CD14-positive monocyte (primary cell): ENCODE data around the gene KLHL36. TPM values are rescaled to one million over a fixed set of nuclear protein-coding genes. Genes with fewer than 3 reads are reported as not detected.
"Not testable (repeated sequence)": the region's sequence is repeated elsewhere in the genome, so short reads cannot be mapped to it uniquely, and the experiment has no call there.

Source experiments
- DNase-seq, 3 donors: peaks; one replicate each; pipeline ENCODE4 v3.0.0-alpha.2; 2011 to 2022
- H2AFZ ChIP-seq: 2 replicates; pipeline ENCODE4 v1.6.0; 2012; ENCODE audit warnings: mild to moderate bottlenecking, low read depth, low read length, inconsistent platforms; ENCODE audit not compliant: insufficient read depth, poor library complexity, severe bottlenecking
- H3K27ac ChIP-seq, 2 donors: 1 replicate in 1 of 2; 2 replicates in 1 of 2; pipeline ENCODE4 v1.5.1; 2012 to 2013; ENCODE audit warnings: low read length in 2 of 2, control low read depth in 1 of 2, inconsistent platforms in 1 of 2, low read depth in 1 of 2, mild to moderate bottlenecking in 1 of 2
- H3K27me3 ChIP-seq, 2 donors: one replicate each; pipeline versions ENCODE4 v1.6.0 to v1.6.1; 2011 to 2013; ENCODE audit warnings: low read length in 2 of 2; ENCODE audit not compliant: control insufficient read depth in 2 of 2, insufficient read depth in 2 of 2
- H3K36me3 ChIP-seq, 2 donors: replicated peaks in 1 of 2; 1 replicate in 1 of 2; 2 replicates in 1 of 2; pipeline versions ENCODE4 v1.5.1 to v1.6.1; 2012 to 2013; ENCODE audit warnings: low read length in 2 of 2, control low read depth in 1 of 2, inconsistent platforms in 1 of 2, mild to moderate bottlenecking in 1 of 2; ENCODE audit not compliant: insufficient read depth in 2 of 2, control insufficient read depth in 1 of 2
- H3K4me1 ChIP-seq, 2 donors: 1 replicate in 1 of 2; 2 replicates in 1 of 2; pipeline versions ENCODE4 v1.5.1 to v1.6.1; 2012 to 2013; ENCODE audit warnings: low read length in 2 of 2, control low read depth in 1 of 2, inconsistent platforms in 1 of 2, mild to moderate bottlenecking in 1 of 2, moderate library complexity in 1 of 2; ENCODE audit not compliant: insufficient read depth in 2 of 2, control insufficient read depth in 1 of 2
- H3K4me2 ChIP-seq: replicated peaks from 2 replicates; pipeline ENCODE3; 2012; ENCODE audit warnings: low read length, moderate library complexity, mild to moderate bottlenecking; ENCODE audit not compliant: poor library complexity, severe bottlenecking; ENCODE audit errors: extremely low read depth
- H3K4me3 ChIP-seq, 3 experiments: fragments of 200-600 bp in 1 of 3; sonication (generic) in 1 of 3; replicated peaks in 1 of 3; 1 replicate in 2 of 3; 2 replicates in 1 of 3; pipeline ENCODE4 v1.5.1; 2011 to 2013; ENCODE audit warnings: low read length in 3 of 3, mild to moderate bottlenecking in 3 of 3, control low read depth in 2 of 3, low read depth in 2 of 3, inconsistent platforms in 1 of 3, moderate library complexity in 1 of 3
- H3K79me2 ChIP-seq: 2 replicates; pipeline ENCODE4 v1.6.0; 2012; ENCODE audit warnings: mild to moderate bottlenecking, control low read depth, inconsistent platforms, low read length, moderate library complexity; ENCODE audit not compliant: insufficient read depth
- H3K9ac ChIP-seq: 2 replicates; pipeline ENCODE4 v1.6.0; 2017; ENCODE audit warnings: low read length, mild to moderate bottlenecking; ENCODE audit not compliant: insufficient read depth, poor library complexity, severe bottlenecking
- H3K9me3 ChIP-seq, 2 donors: replicated peaks in 1 of 2; 1 replicate in 1 of 2; 2 replicates in 1 of 2; pipeline versions ENCODE4 v1.5.1 to v1.6.1; 2012 to 2013; ENCODE audit warnings: low read length in 2 of 2, control low read depth in 1 of 2; ENCODE audit not compliant: control insufficient read depth in 1 of 2, insufficient read depth in 1 of 2
- H4K20me1 ChIP-seq: 2 replicates; pipeline ENCODE4 v1.6.0; 2012; ENCODE audit warnings: mild to moderate bottlenecking, low read length, control low read depth, moderate library complexity; ENCODE audit not compliant: insufficient read depth
- H3K27ac Mint-ChIP-seq, 7 donors: one replicate each; pipeline ENCODE4 v1.8.0; 2020; ENCODE audit warnings: mild to moderate bottlenecking in 7 of 7, mixed read lengths in 7 of 7, moderate library complexity in 6 of 7, inconsistent platforms in 2 of 7
- H3K27me3 Mint-ChIP-seq, 3 donors: one replicate each; pipeline ENCODE4 v1.8.0; 2021 to 2022; ENCODE audit warnings: low read depth in 3 of 3, mild to moderate bottlenecking in 3 of 3, mixed read lengths in 3 of 3, moderate library complexity in 3 of 3, inconsistent platforms in 1 of 3
- H3K36me3 Mint-ChIP-seq, 2 donors: one replicate each; pipeline ENCODE4 v1.8.0; 2020; ENCODE audit warnings: mixed read lengths in 2 of 2, inconsistent platforms in 1 of 2, mild to moderate bottlenecking in 1 of 2
- H3K4me1 Mint-ChIP-seq: one replicate; pipeline ENCODE4 v1.8.0; 2020; ENCODE audit warnings: mild to moderate bottlenecking, mixed read lengths
- H3K4me3 Mint-ChIP-seq, 2 donors: one replicate each; pipeline ENCODE4 v1.8.0; 2020; ENCODE audit warnings: mild to moderate bottlenecking in 2 of 2, mixed read lengths in 2 of 2, moderate library complexity in 1 of 2
- H3K9me3 Mint-ChIP-seq, 7 donors: one replicate each; pipeline ENCODE4 v1.8.0; 2020 to 2022; ENCODE audit warnings: mixed read lengths in 7 of 7, mild to moderate bottlenecking in 6 of 7, moderate library complexity in 6 of 7, inconsistent platforms in 2 of 7
- WGBS: methylation state at CpG from one replicate; pipeline ENCODE4 v1.1.5; 2013; ENCODE audit warnings: missing lambda C conversion rate; ENCODE audit not compliant: insufficient coverage; 5-methylcytosine and 5-hydroxymethylcytosine counted together
- intact Hi-C, 2 donors: fragments of 100-400 bp; cut with micrococcal nuclease; formaldehyde crosslinking; loops; one replicate each; pipeline versions ENCODE4 v1.15.0 to v1.15.1; 2023
- polyA plus RNA-seq, 3 donors: library from polyadenylated mRNA; depleted of rRNA in 1 of 3; unstranded in 2 of 3; stranded (reverse) in 1 of 3; fragments of 300-500 nt in 2 of 3; fragments of >200 nt in 1 of 3; fragmentation: Illumina TruSeq in 2 of 3; gene quantifications; 1 replicate in 2 of 3; 2 replicates in 1 of 3; pipeline ENCODE4 v1.2.3, GENCODE V29; 2012 to 2021
- TF ChIP-seq, protein P1 (sequence below): fragments of 200-600 bp; IDR thresholded peaks from one replicate; pipeline ENCODE4 v1.8.0; 2022; ENCODE audit warnings: antibody characterized with exemption, mild to moderate bottlenecking

The KLHL36 gene
- polyA plus RNA-seq, 3 donors, result 12.1 to 50.8 (median 14.2) TPM

DNA sequence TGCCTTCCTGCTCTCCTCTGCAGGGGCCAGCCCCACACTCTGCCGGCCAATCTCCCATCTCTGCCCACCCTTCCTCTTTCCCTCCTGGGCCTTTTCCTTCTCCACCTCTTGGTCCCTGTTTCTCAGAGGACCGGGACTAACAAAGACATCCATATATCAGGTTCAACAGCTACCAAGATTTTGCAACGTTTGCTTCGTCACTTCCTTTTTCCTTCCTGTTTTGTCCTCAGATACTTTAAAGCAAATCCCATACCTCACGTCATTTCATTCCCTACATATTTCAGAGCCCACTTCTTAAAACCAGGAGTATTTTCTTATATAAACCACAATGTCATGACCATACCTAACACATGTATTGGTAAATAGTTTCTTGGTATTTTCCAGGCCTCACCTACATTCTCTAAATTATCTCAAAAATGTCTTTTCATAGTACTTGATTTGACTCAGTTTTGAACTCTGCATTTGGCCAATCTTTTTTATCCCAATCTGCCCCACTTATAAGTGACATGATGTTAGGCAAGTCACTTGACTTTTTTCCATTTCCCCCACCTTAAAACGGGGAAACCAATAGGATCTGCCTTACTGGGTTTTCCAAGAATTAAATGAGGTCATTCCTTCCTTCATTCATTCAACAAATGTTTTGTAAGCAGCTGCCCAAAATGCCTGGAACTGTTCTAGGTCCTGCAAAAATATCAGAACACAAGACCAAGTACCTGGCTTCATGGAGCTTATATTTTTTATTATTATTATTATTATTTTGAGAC is 44.3 kb downstream of the KLHL36 start:
- Mint-ChIP-seq H3K4me1 (peaks cover 31% of the 10 kb centered on the region), H3K9me3 (peaks cover 2 to 14% (median 5%) of the 10 kb centered on the region in 7 donors), H3K27me3 (peaks cover 2 to 4% (median 2%) of the 10 kb centered on the region in 3 donors), H3K4me3 (peak overlapping the region; percentile 65 to 87), H3K36me3 (peaks cover 0 to 3% of the 10 kb centered on the region in 2 donors), H3K27ac (peak overlapping the region; percentile 82 to 96 (median 95))
- Histone ChIP-seq H3K4me2 (peak overlapping the region; percentile 66), H3K4me1 (peaks cover 22 to 28% of the 10 kb centered on the region in 2 donors), H3K9me3 (no peaks in the 10 kb centered on the region), H3K79me2 (no peaks in the 10 kb centered on the region), H3K36me3 (no peaks in the 10 kb centered on the region), H3K27me3 (no peaks in the 10 kb centered on the region), H3K4me3 (peak overlapping the region in 1 of 3 experiments; percentile 58), H2AFZ (peak overlapping the region; percentile 70), H3K27ac (peak overlapping the region; percentile 76 to 77), H3K9ac (peak overlapping the region; percentile 45), H4K20me1 (no peaks in the 10 kb centered on the region)
- TF ChIP-seq, protein P1, sequence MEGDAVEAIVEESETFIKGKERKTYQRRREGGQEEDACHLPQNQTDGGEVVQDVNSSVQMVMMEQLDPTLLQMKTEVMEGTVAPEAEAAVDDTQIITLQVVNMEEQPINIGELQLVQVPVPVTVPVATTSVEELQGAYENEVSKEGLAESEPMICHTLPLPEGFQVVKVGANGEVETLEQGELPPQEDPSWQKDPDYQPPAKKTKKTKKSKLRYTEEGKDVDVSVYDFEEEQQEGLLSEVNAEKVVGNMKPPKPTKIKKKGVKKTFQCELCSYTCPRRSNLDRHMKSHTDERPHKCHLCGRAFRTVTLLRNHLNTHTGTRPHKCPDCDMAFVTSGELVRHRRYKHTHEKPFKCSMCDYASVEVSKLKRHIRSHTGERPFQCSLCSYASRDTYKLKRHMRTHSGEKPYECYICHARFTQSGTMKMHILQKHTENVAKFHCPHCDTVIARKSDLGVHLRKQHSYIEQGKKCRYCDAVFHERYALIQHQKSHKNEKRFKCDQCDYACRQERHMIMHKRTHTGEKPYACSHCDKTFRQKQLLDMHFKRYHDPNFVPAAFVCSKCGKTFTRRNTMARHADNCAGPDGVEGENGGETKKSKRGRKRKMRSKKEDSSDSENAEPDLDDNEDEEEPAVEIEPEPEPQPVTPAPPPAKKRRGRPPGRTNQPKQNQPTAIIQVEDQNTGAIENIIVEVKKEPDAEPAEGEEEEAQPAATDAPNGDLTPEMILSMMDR, result no peak
- intact Hi-C loops, result no loop called here
- peak; percentile 63 to 92 (median 88) for DNase-seq
- WGBS, result 24% methylated on average over 3 of the region's 6 CpGs

DNA sequence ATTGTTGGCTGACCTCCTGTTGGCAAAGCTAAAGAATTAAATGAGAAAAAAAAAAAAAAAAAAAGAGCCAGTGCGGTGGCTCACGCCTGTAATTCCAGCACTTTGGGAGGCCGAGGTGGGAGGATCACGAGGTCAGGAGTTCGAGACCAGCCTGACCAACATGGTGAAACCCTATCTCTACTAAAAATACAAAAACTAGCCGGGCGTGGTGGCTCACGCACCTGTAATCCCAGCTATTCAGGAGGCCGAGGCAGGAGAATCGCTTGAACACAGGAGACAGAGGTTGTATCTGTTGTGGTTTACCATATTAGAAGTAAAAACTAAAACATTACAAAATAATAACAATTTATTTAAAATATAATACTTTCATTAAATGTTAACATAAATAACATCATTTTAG is 45.6 kb downstream of the KLHL36 start:
- H3K36me3 Mint-ChIP-seq, H3K4me3 ChIP-seq, H3K27ac ChIP-seq, intact Hi-C loops, H3K36me3 ChIP-seq, H3K9me3 ChIP-seq, H3K79me2 ChIP-seq, H3K27me3 ChIP-seq, H3K27me3 Mint-ChIP-seq, H3K4me3 Mint-ChIP-seq, H4K20me1 ChIP-seq, H2AFZ ChIP-seq, H3K4me2 ChIP-seq, H3K9ac ChIP-seq, DNase-seq: not testable (repeated sequence)
- H3K4me1 ChIP-seq, result peaks cover 15 to 21% of the 10 kb centered on the region in 2 donors
- Mint-ChIP-seq H3K27ac (peak overlapping the region in 2 of 7 donors; percentile 68 to 82), H3K4me1 (peaks cover 20% of the 10 kb centered on the region), H3K9me3 (peaks cover 2 to 11% (median 4%) of the 10 kb centered on the region in 7 donors)
- WGBS, result 94% methylated on average over 3 of the region's 10 CpGs
